Measurements from ENCODE around the gene SYT8. TPM values are rescaled to one million over a fixed set of nuclear protein-coding genes. Genes with fewer than 3 reads are reported as not detected.
"Not testable (repeated sequence)": the region's sequence is repeated elsewhere in the genome, so short reads cannot be mapped to it uniquely, and the experiment has no call there.

SYT8 gene
- total and polyA plus RNA-seq, 7 donors, result 0.04 to 0.28 (median 0.06) TPM; not detected in 4

DNA sequence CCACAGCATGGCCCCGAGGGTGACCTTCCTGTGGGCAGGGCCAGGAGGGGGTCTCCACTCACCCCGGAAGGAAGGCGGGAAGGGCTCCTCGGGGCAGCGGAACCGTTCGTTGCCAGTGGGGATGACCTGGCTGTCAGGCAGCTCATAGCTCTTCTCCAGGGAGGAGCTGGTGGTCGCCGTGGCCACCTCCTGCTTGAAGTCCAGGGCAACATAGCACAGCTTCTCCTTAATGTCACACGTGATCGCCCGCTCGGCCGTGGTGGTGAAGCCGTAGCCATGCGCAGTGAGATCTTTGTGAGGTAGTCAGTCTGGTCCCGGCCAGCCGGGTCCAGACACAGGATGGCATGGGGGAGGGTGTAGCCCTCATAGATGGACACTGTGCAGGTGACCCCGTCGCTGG lies 31.5 kb upstream of the SYT8 start:
- H3K9me3 ChIP-seq, result no peaks in the 10 kb centered on the region
- H3K36me3 ChIP-seq (ENCODE audit: insufficient read depth in 1 of 2, low read depth in 1 of 2), result no peaks in the 10 kb centered on the region
- H3K4me3 ChIP-seq, result no peak overlapping the region
- H3K27me3 ChIP-seq (ENCODE audit: insufficient read depth in 3 of 3, low read length in 2 of 3), result peaks cover 0 to 20% (median 0%) of the 10 kb centered on the region in 3 donors
- ATAC-seq, result no peak
- TF ChIP-seq CTCF (IDR thresholded peaks at IDR 0.05), result no peak
- no peaks in the 10 kb centered on the region for H3K4me1 ChIP-seq
- intact Hi-C loops (cut with DNase I), result no loop called here
- no peak overlapping the region for H3K27ac ChIP-seq
- DNase-seq, result no peak
- 89 to 93% (median 93%) methylated on average over 20 of the region's 20 CpGs for WGBS, 3 donors

GRCh38 chr11:1803835-1804519 lies 30.8 kb upstream of the SYT8 start:
- ATAC-seq; H3K4me3 ChIP-seq; intact Hi-C loops (cut with DNase I); H3K4me1 ChIP-seq; DNase-seq; H3K27ac ChIP-seq; H3K9me3 ChIP-seq; H3K36me3 ChIP-seq (ENCODE audit: insufficient read depth in 1 of 2, low read depth in 1 of 2): not testable (repeated sequence)
- WGBS, 3 donors, result 93 to 94% (median 94%) methylated on average over 18 to 29 of the region's 42 CpGs
- peaks cover 0 to 17% (median 0%) of the 10 kb centered on the region in 3 donors for H3K27me3 ChIP-seq (ENCODE audit: insufficient read depth in 3 of 3, low read length in 2 of 3)

DNA sequence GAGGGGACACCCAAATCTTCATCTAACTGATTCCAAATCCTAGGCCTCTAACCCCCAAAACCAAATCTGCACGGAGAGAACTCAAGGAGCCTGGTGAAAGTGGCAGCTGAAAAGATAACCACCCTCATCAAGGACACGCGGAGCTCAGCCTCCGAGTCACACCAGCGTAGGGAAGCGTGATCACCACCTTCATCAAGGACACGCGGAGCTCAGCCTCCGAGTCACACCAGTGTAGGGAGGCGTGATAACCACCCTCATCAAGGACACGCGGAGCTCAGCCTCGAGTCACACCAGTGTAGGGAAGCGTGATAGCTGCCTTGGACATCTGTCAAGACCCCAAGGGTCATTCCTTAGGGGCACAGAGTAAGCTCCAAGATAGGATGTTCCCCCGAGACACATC lies 29.3 kb upstream of the SYT8 start:
- Histone ChIP-seq H3K27me3 (ENCODE audit: insufficient read depth in 3 of 3, low read length in 2 of 3) (peaks cover 0 to 17% (median 0%) of the 10 kb centered on the region in 3 donors), H3K27ac (no peak overlapping the region), H3K36me3 (ENCODE audit: insufficient read depth in 1 of 2, low read depth in 1 of 2) (no peaks in the 10 kb centered on the region), H3K4me1 (no peaks in the 10 kb centered on the region), H3K9me3 (no peaks in the 10 kb centered on the region), H3K4me3 (no peak overlapping the region)
- no peak for TF ChIP-seq CTCF (IDR thresholded peaks at IDR 0.05)
- DNase-seq (no peak), ATAC-seq (no peak)
- 85 to 91% (median 88%) methylated on average over 15 of the region's 15 CpGs for WGBS, 3 donors
- intact Hi-C loops (cut with DNase I), result no loop called here

DNA sequence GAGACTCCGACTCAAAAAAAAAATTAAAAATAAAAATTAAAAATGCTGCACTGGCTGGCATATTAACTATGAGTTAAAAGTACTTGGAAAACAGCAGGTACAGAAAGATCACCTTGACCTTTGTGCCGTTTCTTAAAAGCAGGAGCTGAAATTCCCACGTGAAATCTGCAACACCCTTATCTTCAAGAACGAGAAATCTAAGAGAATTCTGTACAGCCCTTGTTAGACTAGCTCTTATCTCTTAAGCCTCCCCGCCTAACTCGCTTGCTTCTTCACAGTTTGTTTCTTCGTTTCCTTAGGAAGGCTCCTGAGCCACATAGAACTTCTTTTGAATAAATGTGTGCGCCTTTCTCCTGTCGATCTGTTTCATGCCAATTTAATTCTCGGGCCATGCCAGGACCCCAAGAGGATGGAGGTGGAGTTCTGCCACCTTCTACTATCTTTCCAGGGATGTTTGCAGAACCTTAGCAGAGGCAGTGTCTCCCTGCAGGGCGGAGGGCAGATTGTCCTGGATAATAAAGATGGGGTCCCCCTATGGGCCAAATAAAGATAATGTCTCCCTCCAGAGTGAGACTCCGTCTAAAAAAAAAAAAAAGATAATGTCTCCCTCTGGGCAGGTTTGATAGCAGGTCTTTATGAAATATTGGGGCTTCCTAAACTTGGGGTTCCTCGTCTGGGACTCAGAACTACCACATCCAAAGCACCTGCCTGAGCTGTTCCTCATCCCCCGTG lies 27.4 kb upstream of the SYT8 start:
- H3K4me1 ChIP-seq, result no peaks in the 10 kb centered on the region
- ATAC-seq (no peak), DNase-seq (no peak)
- intact Hi-C loops (cut with DNase I), result no loop called here
- H3K4me3 ChIP-seq, result no peak overlapping the region
- no peak for TF ChIP-seq CTCF (IDR thresholded peaks at IDR 0.05)
- no peaks in the 10 kb centered on the region for H3K36me3 ChIP-seq (ENCODE audit: insufficient read depth in 1 of 2, low read depth in 1 of 2)
- peaks cover 0 to 17% (median 0%) of the 10 kb centered on the region in 3 donors for H3K27me3 ChIP-seq (ENCODE audit: insufficient read depth in 3 of 3, low read length in 2 of 3)
- H3K27ac ChIP-seq, result no peak overlapping the region
- no peaks in the 10 kb centered on the region for H3K9me3 ChIP-seq
- WGBS, 3 donors, result 65 to 74% (median 67%) methylated on average over 14 of the region's 14 CpGs

DNA sequence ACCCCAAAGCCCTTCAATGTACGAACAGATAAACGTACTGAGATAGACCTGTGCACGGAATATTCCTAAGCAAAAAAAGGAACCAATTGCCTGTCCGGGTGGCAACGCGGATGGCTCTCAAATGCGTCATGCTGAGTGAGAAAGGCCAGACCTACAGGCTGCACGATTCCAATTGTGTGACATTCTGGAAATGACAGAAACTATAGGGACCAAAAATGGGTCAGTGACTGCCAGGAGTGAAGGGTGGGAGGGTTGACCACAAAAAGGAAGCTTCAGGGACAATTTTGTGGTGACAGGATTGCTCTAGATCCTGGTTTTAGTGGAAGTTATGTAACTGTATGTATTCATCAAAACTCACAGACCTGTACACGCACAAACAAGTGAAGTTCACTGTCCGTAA lies 24.0 kb upstream of the SYT8 start:
- Histone ChIP-seq H3K4me1 (no peaks in the 10 kb centered on the region), H3K9me3 (no peaks in the 10 kb centered on the region), H3K36me3 (ENCODE audit: insufficient read depth in 1 of 2, low read depth in 1 of 2) (no peaks in the 10 kb centered on the region), H3K27ac (no peak overlapping the region), H3K27me3 (ENCODE audit: insufficient read depth in 3 of 3, low read length in 2 of 3) (peaks cover 0 to 17% (median 0%) of the 10 kb centered on the region in 3 donors), H3K4me3 (no peak overlapping the region)
- ATAC-seq (no peak), DNase-seq (no peak)
- intact Hi-C loops (cut with DNase I), result no loop called here
- TF ChIP-seq CTCF (IDR thresholded peaks at IDR 0.05), result no peak
- WGBS, 3 donors, result 76 to 79% (median 76%) methylated on average over 10 of the region's 10 CpGs

All from psoas muscle (tissue), 8 donors.